H9 (cell line): ENCODE measurements around the gene MZB1. TPM values are rescaled to one million over a fixed set of nuclear protein-coding genes. Genes with fewer than 3 reads are reported as not detected.

Experiments used
- DNase-seq: peaks from one replicate; pipeline ENCODE4 v3.0.0-alpha.2; 2017
- H2AFZ ChIP-seq: one replicate; pipeline ENCODE4 v1.6.1; 2013; ENCODE audit warnings: mild to moderate bottlenecking, low read length, control low read depth, moderate library complexity
- H2AK5ac ChIP-seq: 2 replicates; pipeline ENCODE4 v1.6.1; 2013; ENCODE audit warnings: low read length, control low read depth, mixed read lengths; ENCODE audit not compliant: insufficient read length
- H2BK120ac ChIP-seq: one replicate; pipeline ENCODE4 v1.6.1; 2013; ENCODE audit warnings: low read depth, mild to moderate bottlenecking, low read length, control low read depth, inconsistent platforms; ENCODE audit not compliant: poor library complexity, severe bottlenecking
- H2BK12ac ChIP-seq: 2 replicates; pipeline ENCODE4 v1.6.1; 2013; ENCODE audit warnings: low read length, control low read depth, mixed read lengths, low read depth; ENCODE audit not compliant: insufficient read length
- H2BK15ac ChIP-seq: 2 replicates; pipeline ENCODE4 v1.6.1; 2013; ENCODE audit warnings: low read depth, low read length, control low read depth
- H2BK20ac ChIP-seq: one replicate; pipeline ENCODE4 v1.6.1; 2013; ENCODE audit warnings: low read depth, mild to moderate bottlenecking, low read length, control low read depth, inconsistent platforms; ENCODE audit not compliant: poor library complexity, severe bottlenecking
- H2BK5ac ChIP-seq: 2 replicates; pipeline ENCODE4 v1.6.1; 2013; ENCODE audit warnings: low read length, control low read depth, mixed read lengths; ENCODE audit not compliant: insufficient read length
- H3K14ac ChIP-seq: 2 replicates; pipeline ENCODE4 v1.6.1; 2013; ENCODE audit warnings: low read length, control low read depth; ENCODE audit not compliant: insufficient read depth
- H3K18ac ChIP-seq: 2 replicates; pipeline ENCODE4 v1.6.1; 2013; ENCODE audit warnings: low read depth, mild to moderate bottlenecking, mixed read lengths, low read length, control low read depth; ENCODE audit not compliant: insufficient read length
- H3K23ac ChIP-seq: 2 replicates; pipeline ENCODE4 v1.6.1; 2013; ENCODE audit warnings: low read length, control low read depth, mixed read lengths, low read depth; ENCODE audit not compliant: insufficient read length
- H3K23me2 ChIP-seq: 2 replicates; pipeline ENCODE4 v1.6.1; 2013; ENCODE audit warnings: low read depth, mild to moderate bottlenecking, mixed read lengths, low read length, control low read depth; ENCODE audit not compliant: insufficient read length, poor library complexity, severe bottlenecking
- H3K27ac ChIP-seq: 2 replicates; pipeline ENCODE4 v1.5.1; 2013; ENCODE audit warnings: low read length, control low read depth, mixed read lengths, low read depth; ENCODE audit not compliant: insufficient read length
- H3K27me3 ChIP-seq: 2 replicates; pipeline ENCODE4 v1.6.1; 2013; ENCODE audit warnings: low read length, control low read depth, inconsistent platforms; ENCODE audit not compliant: insufficient read depth
- H3K4ac ChIP-seq: 2 replicates; pipeline ENCODE4 v1.6.1; 2013; ENCODE audit warnings: low read depth, mild to moderate bottlenecking, control low read depth, inconsistent platforms, low read length, moderate library complexity
- H3K4me1 ChIP-seq: 2 replicates; pipeline ENCODE4 v1.6.1; 2013; ENCODE audit warnings: low read length, control low read depth, inconsistent platforms; ENCODE audit not compliant: insufficient read depth
- H3K4me2 ChIP-seq: 2 replicates; pipeline ENCODE4 v1.6.1; 2013; ENCODE audit warnings: low read length, control low read depth, mixed read lengths; ENCODE audit not compliant: insufficient read length, insufficient read depth
- H3K56ac ChIP-seq: 2 replicates; pipeline ENCODE4 v1.6.1; 2013; ENCODE audit warnings: low read depth, mild to moderate bottlenecking, mixed read lengths, low read length, control low read depth; ENCODE audit not compliant: insufficient read length
- H3K79me1 ChIP-seq: 2 replicates; pipeline ENCODE4 v1.6.1; 2013; ENCODE audit warnings: low read depth, mild to moderate bottlenecking, moderate library complexity, low read length, control low read depth, inconsistent platforms; ENCODE audit not compliant: insufficient read depth, poor library complexity, severe bottlenecking
- H3K79me2 ChIP-seq: 2 replicates; pipeline ENCODE4 v1.6.1; 2013; ENCODE audit warnings: low read length, control low read depth, inconsistent platforms; ENCODE audit not compliant: insufficient read depth
- H3K9ac ChIP-seq: 2 replicates; pipeline ENCODE4 v1.6.1; 2013; ENCODE audit warnings: low read length, control low read depth, mixed read lengths; ENCODE audit not compliant: insufficient read length; ENCODE audit errors: extremely low read depth
- H3K9me3 ChIP-seq: one replicate; pipeline ENCODE4 v1.6.1; 2013; ENCODE audit warnings: low read depth, low read length, inconsistent platforms; ENCODE audit not compliant: control insufficient read depth
- H3T11ph ChIP-seq: one replicate; pipeline ENCODE4 v1.6.1; 2013; ENCODE audit warnings: mild to moderate bottlenecking, low read length, control low read depth, inconsistent platforms
- H4K20me1 ChIP-seq: one replicate; pipeline ENCODE4 v1.6.1; 2013; ENCODE audit not compliant: control insufficient read depth, insufficient read length, insufficient read depth
- H4K5ac ChIP-seq: 2 replicates; pipeline ENCODE4 v1.6.1; 2013; ENCODE audit warnings: low read depth, mild to moderate bottlenecking, mixed read lengths, low read length, control low read depth; ENCODE audit not compliant: insufficient read length
- H4K8ac ChIP-seq: replicated peaks from 2 replicates; pipeline ENCODE4 v1.6.1; 2013; ENCODE audit warnings: low read length, control low read depth, mixed read lengths, low read depth; ENCODE audit not compliant: insufficient read length
- H4K91ac ChIP-seq: 2 replicates; pipeline ENCODE4 v1.6.1; 2013; ENCODE audit warnings: low read depth, mild to moderate bottlenecking, moderate library complexity, mixed read lengths, low read length, control low read depth; ENCODE audit not compliant: insufficient read length
- H3K27ac Mint-ChIP-seq, 3 experiments: 2 replicates in 2 of 3; 3 replicates in 1 of 3; pipeline ENCODE4 v1.8.0; 2020 to 2021; ENCODE audit warnings: mixed read lengths in 3 of 3, mild to moderate bottlenecking in 1 of 3, moderate library complexity in 1 of 3
- H3K27me3 Mint-ChIP-seq: 2 replicates; pipeline ENCODE4 v1.8.0; 2021; ENCODE audit warnings: low read depth, mild to moderate bottlenecking, moderate library complexity, mixed read lengths
- H3K36me3 Mint-ChIP-seq, 3 experiments: 2 replicates in 2 of 3; 3 replicates in 1 of 3; pipeline ENCODE4 v1.8.0; 2020 to 2021; ENCODE audit warnings: low read depth in 3 of 3, mixed read lengths in 3 of 3; ENCODE audit not compliant: insufficient read depth in 1 of 3
- H3K4me1 Mint-ChIP-seq, 2 experiments: 2 replicates each; pipeline ENCODE4 v1.8.0; 2020; ENCODE audit warnings: mixed read lengths in 2 of 2
- H3K4me3 Mint-ChIP-seq, 2 experiments: 2 replicates in 1 of 2; 3 replicates in 1 of 2; pipeline ENCODE4 v1.8.0; 2020 to 2021; ENCODE audit warnings: mild to moderate bottlenecking in 2 of 2, mixed read lengths in 2 of 2, moderate library complexity in 1 of 2
- H3K9me3 Mint-ChIP-seq, 2 experiments: 2 replicates in 1 of 2; 3 replicates in 1 of 2; pipeline ENCODE4 v1.8.0; 2020; ENCODE audit warnings: mild to moderate bottlenecking in 2 of 2, mixed read lengths in 2 of 2, moderate library complexity in 1 of 2
- WGBS: extraction: QIAGEN DNeasy Blood & Tissue Kit; methylation state at CpG from one replicate; pipeline ENCODE4 v1.1.7; 2013; ENCODE audit warnings: missing lambda C conversion rate, low lambda C conversion rate, mixed read lengths; ENCODE audit not compliant: insufficient read length; ENCODE audit errors: extremely low coverage; 5-methylcytosine and 5-hydroxymethylcytosine counted together
- total RNA-seq: library from RNA; stranded (reverse); gene quantifications from 2 replicates; pipeline ENCODE4 v1.2.1, GENCODE V29; 2021
- TF ChIP-seq, protein P1 (sequence below): fragments of 200-600 bp; sonication (generic); conservative IDR thresholded peaks from 3 replicates; pipeline ENCODE4 v1.8.0; 2021; ENCODE audit warnings: antibody characterized with exemption, mild to moderate bottlenecking

Gene MZB1
- total RNA-seq, 1 experiment from 2014 or later, result 0.31 TPM

DNA sequence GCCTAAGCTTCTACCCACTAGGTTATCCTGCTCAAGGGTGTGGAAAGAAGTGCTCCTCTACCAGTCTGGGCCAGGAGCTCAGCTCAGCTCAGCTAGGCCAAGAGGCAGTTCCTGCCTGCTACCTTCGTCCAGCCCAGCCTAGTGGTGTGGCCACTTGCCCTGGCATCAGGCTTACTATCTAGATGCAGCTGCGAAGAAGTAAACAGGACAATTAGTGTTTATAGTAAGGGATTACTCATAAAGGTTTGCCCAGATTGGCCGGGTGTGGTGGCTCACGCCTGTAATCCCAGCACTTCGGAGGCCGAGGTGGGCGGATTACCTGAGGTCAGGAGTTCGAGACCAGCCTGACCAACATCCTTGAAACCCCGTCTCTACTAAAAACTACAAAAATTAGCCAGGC is 26.9 kb upstream of the MZB1 start:
- no peaks in the 10 kb centered on the region for H4K20me1 ChIP-seq
- H3K14ac ChIP-seq, result no peak overlapping the region
- H3T11ph ChIP-seq, result no peak overlapping the region
- no peak overlapping the region for H2BK5ac ChIP-seq
- no peaks in the 10 kb centered on the region for H3K27me3 ChIP-seq
- H2BK12ac ChIP-seq, result no peak overlapping the region
- H3K4me1 Mint-ChIP-seq, result peaks cover 15 to 21% of the 10 kb centered on the region in 2 experiments
- no peak overlapping the region for H3K4me3 Mint-ChIP-seq
- no peaks in the 10 kb centered on the region for H3K79me1 ChIP-seq
- H3K36me3 Mint-ChIP-seq, result peaks cover 0 to 45% (median 37%) of the 10 kb centered on the region in 3 experiments; a peak in 5 of 7 replicates
- no peak overlapping the region for H2AK5ac ChIP-seq
- no peak overlapping the region for H2BK20ac ChIP-seq
- H3K18ac ChIP-seq, result no peak overlapping the region
- H3K9ac ChIP-seq, result no peak overlapping the region
- H3K9me3 ChIP-seq, result no peaks in the 10 kb centered on the region
- H3K4me1 ChIP-seq, result no peaks in the 10 kb centered on the region
- no peak overlapping the region for H3K23ac ChIP-seq
- no CpG with 5 or more reads among the region's 9 CpGs for WGBS
- no peak overlapping the region for H4K91ac ChIP-seq
- no peak overlapping the region for H3K27ac Mint-ChIP-seq
- no peaks in the 10 kb centered on the region for H3K79me2 ChIP-seq
- TF ChIP-seq, protein P1, sequence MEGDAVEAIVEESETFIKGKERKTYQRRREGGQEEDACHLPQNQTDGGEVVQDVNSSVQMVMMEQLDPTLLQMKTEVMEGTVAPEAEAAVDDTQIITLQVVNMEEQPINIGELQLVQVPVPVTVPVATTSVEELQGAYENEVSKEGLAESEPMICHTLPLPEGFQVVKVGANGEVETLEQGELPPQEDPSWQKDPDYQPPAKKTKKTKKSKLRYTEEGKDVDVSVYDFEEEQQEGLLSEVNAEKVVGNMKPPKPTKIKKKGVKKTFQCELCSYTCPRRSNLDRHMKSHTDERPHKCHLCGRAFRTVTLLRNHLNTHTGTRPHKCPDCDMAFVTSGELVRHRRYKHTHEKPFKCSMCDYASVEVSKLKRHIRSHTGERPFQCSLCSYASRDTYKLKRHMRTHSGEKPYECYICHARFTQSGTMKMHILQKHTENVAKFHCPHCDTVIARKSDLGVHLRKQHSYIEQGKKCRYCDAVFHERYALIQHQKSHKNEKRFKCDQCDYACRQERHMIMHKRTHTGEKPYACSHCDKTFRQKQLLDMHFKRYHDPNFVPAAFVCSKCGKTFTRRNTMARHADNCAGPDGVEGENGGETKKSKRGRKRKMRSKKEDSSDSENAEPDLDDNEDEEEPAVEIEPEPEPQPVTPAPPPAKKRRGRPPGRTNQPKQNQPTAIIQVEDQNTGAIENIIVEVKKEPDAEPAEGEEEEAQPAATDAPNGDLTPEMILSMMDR, result no peak
- H3K4me2 ChIP-seq, result no peak overlapping the region
- no peak overlapping the region for H3K27ac ChIP-seq
- no peaks in the 10 kb centered on the region for H3K9me3 Mint-ChIP-seq
- DNase-seq, result no peak
- no peak overlapping the region for H4K8ac ChIP-seq
- H4K5ac ChIP-seq, result no peak overlapping the region
- no peak overlapping the region for H3K4ac ChIP-seq
- H3K56ac ChIP-seq, result no peak overlapping the region
- H2BK120ac ChIP-seq, result no peak overlapping the region
- H3K23me2 ChIP-seq, result no peaks in the 10 kb centered on the region
- no peak overlapping the region for H2BK15ac ChIP-seq
- H3K27me3 Mint-ChIP-seq, result peaks cover 1% of the 10 kb centered on the region
- H2AFZ ChIP-seq, result no peak overlapping the region
